Activated T-helper 9 cell treated with anti-CD3 and anti-CD28 coated beads, Interleukin-2, amount 50 U/mL, for 16 hours (primary cell): Measurements from ENCODE around the gene STK36.
"Not testable (repeated sequence)": the region's sequence is repeated elsewhere in the genome, so short reads cannot be mapped to it uniquely, and the experiment has no call there.

ENCODE experiments used
- DNase-seq: peaks from one replicate; pipeline ENCODE4 v3.0.0-alpha.2; 2020; ENCODE audit warnings: low read depth

The STK36 gene

DNA sequence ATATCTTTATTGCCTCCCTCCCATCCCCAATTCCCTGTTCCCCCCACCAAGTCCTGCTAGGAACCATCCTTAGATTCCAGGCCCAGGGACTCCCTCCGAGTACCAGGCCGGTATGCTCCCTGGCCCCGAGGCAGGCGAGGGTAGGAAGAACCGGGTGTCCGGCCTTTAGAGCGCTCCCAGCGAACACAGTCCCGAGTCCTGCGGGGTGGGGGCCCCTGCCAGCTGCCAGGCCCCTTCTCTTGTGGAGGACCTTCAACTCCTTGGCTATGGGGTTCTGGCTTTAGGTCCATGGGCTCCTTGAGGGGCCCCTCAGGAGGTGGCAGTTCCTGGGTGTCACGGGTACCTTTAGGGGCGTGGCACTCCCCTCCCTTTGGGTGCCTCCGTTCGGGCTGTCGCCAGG lies 8.0 kb upstream of the STK36 start:
- no peak for DNase-seq

DNA sequence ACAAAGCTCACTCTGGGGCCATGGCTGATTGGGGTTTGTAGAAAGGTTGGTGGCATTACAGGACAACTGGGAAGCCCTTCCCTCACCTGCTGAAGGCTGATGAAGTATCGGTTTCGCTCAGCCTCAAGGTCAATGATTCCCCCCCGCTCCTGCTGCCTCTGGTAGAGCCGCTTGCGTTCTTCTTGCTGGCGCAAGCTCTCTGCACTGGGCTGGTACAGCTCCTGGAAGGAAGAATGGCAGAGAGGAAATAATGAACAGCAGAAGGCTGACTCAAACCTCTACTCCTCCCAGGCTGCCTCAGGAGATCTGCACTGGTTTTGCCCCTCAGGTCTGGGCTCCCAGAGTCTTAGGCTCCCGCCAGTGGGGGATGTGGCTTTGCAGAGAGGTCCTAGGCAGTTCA lies 7.2 kb upstream of the STK36 start:
- no peak for DNase-seq

DNA sequence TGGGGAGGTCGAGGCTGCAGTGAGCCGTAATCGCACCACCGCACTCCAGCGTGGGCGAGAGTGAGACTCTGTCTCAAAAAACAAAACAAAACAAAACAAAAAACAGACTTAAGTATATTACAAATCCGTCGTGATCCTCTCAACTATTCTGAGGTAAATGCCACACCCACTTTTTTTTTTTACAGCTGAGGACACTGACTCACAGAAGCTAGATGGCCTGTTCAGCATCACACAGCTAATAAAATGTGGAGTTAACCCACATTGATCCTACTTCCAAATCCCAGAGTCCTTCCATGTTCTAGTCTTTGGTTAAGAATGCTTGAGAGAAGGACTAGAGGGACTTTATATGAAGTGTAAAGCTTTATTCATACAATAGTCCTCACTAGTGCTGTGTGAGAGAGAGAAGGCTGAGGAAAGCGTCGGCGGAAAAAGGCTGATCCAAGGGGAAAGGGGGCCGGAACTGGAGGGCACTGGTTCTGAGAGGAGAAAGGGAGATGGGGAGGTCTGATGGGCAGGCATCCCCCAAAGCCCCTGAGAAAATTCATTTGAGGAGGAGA lies 711 bp upstream of the STK36 start:
- no peak for DNase-seq

DNA sequence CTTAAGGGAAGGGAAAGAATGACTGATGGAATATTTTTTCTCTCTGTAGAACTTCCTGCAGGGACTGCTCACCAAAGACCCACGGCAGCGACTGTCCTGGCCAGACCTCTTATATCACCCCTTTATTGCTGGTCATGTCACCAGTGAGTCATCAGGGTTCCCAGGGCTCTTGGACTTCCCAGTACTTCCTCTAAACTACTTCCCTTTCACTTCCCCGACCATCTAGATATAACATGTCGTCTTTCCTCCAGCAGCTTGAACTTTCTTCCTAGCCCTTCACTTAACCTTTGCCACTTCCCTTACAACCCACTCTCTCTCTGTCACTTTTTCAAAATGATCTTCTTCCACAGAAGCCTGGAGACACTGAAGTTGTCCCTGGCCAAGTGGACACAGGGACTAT lies 7.2 kb downstream of the STK36 start:
- no peak for DNase-seq

- DNase-seq: no peak
These were observed 8.2 kb downstream of the STK36 start for GRCh38 chr2:218680061-218680460.

DNA sequence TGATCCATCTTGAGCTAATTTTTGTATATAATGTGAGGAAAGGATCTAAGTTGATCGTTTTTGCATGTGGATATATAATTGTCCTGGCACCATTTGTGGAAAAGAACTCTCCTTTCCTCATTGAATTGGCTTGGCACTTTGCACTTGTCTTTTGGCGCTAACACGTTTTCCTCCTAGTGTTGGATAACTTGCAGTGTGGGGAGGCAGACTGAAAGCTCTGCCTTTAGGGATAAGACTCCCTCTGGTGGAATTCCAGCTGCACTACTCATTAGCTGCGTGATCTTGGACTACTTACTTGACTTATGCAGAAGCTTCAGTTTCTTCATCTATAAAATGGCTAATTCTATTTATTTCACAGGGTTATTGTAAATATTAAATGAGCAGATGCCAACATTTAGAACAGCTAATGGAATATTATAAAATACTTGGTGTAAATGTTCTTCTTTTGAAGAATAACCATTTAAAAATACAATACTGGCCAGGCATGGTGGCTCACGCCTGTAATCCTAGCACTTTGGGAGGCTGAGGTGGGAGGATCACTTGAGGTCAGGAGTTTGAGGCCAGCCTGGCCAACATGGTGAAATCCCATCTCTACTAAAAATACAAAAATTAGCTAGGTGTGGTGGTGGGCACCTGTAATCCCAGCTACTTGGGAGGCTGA lies 15.6 kb downstream of the STK36 start:
- not testable (repeated sequence) for DNase-seq

DNA sequence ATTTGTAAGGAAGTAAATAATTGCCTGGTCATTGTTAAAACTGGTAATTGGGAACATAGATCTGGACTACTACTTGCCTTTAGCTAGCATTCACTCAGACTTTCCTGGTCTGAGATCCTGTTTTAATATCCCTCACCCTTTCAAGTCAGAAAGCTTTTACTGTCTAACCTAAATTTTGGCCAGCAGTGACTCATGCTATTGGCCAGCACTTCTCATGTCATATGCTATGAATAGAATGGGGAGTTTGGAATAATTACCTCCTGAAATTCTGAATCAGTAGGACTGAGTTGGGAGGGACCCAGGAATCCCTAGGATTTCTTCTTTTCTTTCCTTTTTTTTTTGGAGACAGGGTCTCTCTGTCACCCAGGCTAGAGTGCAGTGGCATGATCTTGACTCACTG lies 19.3 kb downstream of the STK36 start:
- DNase-seq: no peak

DNA sequence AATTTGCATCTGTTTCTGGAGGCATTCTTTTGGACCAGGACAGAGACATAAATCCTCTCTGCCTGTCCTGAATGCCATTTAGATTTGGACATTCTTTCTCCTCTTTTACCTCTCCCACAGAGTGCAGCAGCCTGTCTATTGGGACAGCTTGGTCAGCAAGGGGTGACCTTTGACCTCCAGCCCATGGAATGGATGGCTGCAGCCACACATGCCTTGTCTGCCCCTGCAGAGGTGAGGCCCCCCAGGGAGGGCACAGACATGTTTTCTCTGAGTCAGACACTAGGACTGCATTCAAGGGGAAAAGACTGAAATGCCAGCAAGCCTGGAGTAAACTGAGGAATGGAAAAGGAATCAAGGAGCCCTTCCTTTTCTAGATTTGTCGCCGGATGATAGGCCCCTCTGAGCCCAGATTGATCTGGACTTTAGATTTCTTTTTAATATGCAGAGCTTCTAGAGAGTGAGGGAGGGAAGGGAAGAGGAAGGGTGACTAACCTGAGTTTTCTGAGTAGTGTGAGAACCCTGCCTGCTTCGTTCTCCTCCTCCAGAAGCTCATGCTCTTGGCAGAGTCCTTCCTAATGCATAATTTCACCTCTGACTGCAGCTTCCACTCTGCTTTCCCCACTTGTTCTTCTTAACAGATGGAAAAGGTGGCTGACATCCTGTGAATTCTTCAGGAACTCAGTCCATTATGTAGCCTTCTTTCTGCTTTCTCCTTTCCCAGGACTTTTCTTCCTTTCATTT lies 22.7 kb downstream of the STK36 start:
- no peak for DNase-seq

- DNase-seq: no peak
These were observed 27.0 kb downstream of the STK36 start for GRCh38 chr2:218698885-218699284.

DNA sequence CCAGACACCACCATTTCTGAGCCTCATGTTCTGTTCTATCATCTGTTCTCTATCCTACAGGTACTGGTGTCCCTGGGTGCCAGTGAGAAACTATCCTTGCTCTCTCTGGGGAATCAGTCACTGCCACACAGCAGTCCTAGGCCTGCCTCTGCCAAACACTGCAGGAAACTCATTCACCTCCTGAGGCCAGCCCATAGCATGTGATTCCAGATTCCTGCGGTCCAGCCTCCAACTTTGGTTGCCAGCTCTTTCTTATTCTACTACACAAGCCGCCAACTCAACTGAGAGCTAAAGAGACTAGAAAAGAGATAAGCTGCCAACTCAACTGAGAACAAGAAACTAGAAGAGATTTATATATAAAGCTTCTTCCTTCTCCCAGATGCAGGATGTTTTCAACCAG lies 29.9 kb downstream of the STK36 start:
- DNase-seq: no peak

DNA sequence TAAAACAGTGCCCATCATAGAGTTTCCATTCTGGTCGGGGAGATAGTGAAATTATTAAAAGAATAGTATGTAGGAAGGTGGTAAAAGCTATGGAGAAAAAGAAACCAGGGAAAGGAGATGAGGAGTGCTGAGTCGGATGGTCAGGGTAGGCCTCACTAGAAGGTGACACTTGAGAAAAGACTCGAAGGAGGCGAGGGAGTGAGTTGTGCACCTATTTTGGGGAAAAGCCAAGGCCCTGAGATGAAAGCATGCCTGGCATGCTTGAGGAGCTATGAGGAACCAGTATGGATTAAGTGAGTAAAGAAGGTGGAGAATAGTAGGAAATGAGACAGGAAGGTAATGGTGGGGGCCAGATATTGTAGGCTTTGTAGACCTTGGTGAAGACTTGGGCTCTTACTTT lies 31.5 kb downstream of the STK36 start:
- no peak for DNase-seq

DNA sequence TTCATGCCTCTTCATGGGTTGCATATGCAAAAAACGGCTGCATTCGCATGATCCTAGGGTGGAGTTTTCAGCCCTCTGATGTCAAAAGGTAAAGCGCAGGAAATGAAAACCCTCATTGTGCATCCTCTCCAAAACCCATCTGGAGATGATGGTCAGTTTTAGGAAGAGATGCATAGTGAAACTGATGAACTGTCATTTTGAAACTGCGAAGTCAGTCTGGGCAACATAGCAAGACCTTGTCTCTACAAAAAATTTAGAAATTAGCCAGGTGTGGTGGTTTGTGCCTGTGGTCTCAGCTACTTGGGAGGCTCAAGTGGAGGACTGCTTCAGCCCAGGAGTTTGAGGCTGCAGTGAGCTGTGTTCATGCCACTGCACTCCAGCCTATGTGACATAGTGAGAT lies 36.2 kb downstream of the STK36 start:
- DNase-seq: no peak

- DNase-seq: no peak
These were observed 38.0 kb downstream of the STK36 start for GRCh38 chr2:218709908-218710307.

DNA sequence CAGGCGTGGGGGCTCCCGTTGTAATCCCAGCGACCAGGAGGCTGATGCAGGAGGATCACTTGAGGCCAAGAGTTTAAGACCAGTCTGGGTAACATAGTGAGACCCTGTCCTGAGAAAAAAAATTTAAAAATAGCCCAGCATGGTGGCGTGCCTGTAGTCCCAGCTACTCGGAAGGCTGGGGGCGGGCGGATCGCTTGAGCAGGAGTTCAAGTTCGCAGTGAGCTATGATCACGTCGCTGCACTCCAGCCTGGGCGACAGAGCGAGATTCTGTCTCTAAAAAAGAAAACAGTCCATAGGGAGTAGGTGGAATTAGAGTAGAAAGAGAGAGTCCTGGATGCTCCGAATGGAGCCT lies 38.4 kb downstream of the STK36 start:
- peak; percentile 2 for DNase-seq

- peak; percentile 97 for DNase-seq
These were observed 39.0 kb downstream of the STK36 start, which contains the start of gene TTLL4 for GRCh38 chr2:218710687-218711549. TTLL4 (plus strand) TSS chr2:218710835; CDS start chr2:218737677, 26,842 bp downstream.

GRCh38 chr2:218711550-218711929 lies 39.7 kb downstream of the STK36 start:
- no peak for DNase-seq

DNA sequence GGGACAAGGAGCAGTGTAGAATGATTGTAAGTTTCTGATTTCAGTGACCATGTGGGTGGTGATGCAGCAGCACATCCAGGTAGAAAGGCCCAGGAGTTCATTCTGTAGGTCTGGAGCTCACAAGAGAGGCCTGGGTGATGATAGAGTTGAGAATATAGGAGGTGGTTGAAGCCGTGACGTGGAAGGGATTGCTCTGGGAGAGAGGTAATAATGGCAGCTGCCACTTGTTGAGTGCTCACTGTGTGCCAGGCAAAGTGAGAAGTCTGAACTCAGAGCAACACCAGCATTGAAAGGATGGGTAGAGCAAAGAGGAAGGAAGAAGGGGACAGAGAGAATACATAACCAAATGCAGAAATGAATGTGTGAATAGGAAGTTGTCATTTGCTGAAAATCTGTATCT lies 42.0 kb downstream of the STK36 start:
- no peak for DNase-seq

DNA sequence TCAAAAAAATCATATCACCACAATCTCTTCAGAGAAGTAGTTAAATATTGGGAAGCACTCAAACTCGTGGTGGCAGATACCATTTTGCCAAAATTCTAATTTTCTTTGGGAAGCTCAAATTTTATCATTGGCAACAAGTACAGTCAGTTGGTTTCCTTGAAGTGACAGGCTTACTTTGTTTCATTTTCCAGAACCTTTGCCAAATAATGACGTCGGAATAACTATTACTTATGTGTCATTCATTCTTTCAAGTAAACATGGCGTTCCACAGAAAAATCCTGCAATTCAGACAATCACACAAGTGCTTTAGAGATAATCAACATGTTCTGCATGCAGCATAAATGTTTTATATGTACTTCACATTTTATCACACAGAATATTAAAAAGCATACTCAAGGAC lies 44.2 kb downstream of the STK36 start:
- DNase-seq: no peak

DNA sequence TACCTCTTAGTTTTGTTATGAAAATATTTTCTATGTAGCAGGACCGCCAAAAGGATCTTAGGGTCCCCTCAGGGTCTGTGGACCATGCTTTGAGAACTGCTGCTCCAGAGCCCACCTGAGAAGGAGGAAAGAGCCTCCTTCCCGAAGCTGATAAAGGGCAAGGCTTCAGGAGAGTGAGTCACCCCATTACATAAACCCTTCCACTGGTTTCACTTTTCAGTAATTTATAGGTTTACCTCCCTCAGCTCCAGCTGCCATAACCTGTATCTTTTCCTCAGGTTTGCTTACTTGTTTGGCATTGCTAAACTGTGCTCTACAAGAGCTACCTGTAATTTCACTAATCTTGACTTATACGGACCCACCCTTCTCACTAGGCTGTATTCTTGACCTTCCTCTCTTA lies 45.4 kb downstream of the STK36 start:
- no peak for DNase-seq

- DNase-seq: no peak
These were observed 46.2 kb downstream of the STK36 start for GRCh38 chr2:218718058-218718457.

DNA sequence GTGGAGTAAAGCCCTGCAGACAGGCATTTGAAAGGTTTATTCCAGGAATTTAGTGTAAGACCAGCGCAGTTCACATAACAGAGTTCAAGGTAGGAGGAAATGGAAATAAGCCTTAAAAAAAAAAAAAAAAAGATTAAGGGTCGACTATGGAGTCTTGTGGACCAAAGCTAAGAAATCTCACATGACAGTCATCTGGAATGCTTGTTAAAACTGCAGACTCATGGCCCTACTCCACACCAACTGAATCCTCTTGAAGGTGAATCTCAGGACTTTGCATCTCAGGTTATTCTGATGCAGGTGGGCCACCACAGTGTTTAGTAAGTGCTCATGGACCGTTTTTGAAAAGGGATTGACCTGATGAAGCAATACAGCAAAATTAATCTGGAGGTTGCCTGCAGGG lies 47.6 kb downstream of the STK36 start:
- DNase-seq: no peak
